Activated CD8-positive, alpha-beta memory T cell treated with anti-CD3 and anti-CD28 coated beads, Interleukin-2, amount 50 U/mL, for 24 hours (primary cell): ENCODE results near the gene RHEX.

ENCODE experiments used
- DNase-seq: peaks from one replicate; pipeline ENCODE4 v3.0.0-alpha.2; 2020; ENCODE audit errors: extremely low read depth

RHEX gene

DNA sequence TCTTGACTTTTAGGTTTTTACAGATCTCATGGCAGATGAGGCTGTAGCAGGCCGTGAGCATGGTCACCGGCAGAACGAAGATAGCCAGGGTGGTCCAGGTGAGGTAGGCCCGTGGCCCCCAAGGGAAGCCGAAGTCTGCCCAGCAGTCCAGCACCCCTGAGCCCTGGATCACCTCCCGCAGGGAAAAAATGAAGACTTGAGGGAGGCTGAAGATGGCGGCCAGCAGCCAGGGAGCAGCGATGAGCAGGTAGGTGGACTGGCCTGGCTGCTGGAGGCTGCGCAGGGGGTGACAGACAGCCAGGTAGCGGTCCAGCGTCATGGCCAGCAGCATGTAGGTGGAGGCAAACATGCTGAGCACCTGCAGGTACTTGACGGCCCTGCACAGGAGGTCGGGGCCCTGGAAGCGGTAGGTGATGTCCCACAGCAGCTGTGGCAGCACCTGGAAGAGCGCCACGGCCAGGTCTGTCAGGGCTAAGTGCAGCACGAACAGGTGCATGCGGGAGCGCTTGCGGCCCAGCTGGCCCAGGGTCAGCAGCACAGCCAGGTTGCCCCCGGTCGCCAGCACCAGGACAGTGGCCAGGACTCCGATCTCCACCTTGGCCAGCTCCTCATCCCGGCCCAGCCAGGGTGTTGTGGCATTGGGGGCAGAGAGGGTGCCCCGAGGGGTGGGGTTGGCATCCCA lies 63.4 kb downstream of the RHEX start:
- DNase-seq, result no peak

DNA sequence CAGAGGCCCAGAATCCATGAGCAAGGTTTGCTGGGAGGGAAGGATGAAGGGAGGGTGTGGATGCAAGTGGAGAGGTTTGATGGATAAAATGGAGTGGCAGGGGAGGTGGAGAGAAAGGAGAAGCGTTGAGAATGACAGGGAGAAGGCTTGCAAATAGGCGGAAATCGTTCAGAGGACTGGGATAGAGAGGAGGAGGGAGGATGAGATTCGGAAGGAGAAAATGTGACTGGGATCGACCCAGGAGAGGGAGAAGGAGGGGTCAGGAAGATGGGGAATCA lies 63.8 kb downstream of the RHEX start:
- DNase-seq, result no peak

DNA sequence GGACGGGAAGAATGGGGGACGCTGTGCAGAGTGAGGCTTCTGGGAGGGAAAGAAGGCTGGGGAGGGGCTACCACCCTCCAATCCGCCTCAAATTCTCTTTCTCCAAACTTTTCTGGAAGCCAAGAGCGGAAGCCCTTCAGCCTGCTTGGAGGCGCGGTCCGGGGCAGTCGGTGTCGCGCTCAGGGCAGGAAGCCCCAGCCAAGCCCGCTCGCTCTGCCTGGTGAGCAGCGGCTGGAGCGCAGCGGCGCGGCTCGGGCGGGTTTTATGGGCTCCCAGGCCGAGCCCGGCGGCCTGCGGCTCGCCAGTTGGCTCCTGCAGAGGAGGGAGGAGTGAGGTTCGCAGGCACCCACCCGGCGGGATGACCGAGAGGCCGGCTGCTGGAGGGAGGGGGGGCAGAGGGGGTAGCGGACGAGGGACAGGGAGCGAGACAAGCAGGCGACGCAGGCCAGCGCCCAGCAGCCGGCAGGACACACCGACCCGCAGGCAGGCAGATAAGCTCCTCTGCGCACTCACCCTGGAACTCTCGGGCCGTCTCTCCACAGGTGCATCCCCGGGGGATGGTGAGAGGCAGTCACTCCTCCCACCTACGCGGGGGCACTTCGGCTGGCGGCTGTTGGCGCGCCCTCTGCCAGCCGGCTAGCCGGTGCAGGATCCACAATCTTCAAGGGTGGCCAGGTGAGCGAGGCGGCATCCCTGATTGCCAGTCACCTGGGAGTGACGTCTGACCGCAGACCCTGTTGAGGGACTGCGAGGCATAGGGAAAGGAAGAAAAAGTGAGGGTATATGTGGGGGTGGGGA lies 64.4 kb downstream of the RHEX start, which contains the start of gene AVPR1B:
Gene AVPR1B, minus strand, starts transcription at position 238 of the 798 bp plus-strand sequence. CDS start 498 bp downstream, outside the sequence.
- DNase-seq, result no peak

DNA sequence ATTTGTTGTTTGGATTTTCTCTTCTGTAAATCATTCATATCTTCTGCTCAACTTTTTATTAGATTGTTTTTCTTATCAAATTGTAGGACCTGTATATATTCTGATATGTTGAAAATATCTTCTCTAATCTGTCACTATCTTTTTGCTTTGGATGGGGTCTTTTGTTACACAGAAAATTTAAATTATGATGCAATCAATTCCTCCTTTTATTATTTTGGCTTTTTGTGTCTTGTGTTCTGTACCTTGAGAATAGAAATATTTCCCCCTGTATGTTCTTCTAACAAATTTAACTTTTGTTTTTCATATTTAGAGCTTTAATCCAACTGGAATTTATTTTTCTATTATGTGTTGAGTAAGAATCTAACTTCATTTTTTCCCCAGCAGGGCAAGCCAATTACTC lies 67.4 kb downstream of the RHEX start:
- DNase-seq, result no peak

DNA sequence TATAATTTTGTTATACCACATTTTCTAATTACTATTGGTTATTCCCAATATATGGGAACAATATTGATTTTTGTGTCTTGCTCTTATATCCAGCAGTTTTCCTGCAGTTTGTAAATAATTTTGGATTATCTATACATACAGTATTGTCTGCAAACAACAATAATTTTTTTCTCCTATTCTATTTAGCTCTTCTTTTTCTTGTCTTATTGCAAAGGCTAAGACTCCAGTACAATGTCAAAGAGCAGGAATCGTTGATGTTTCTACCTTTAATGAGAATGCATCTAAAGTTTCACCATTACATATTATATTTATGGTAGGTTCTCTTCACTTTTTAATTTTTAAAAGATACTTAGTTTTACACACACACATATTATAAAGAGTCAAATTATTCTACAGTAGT lies 68.3 kb downstream of the RHEX start:
- no peak for DNase-seq

DNA sequence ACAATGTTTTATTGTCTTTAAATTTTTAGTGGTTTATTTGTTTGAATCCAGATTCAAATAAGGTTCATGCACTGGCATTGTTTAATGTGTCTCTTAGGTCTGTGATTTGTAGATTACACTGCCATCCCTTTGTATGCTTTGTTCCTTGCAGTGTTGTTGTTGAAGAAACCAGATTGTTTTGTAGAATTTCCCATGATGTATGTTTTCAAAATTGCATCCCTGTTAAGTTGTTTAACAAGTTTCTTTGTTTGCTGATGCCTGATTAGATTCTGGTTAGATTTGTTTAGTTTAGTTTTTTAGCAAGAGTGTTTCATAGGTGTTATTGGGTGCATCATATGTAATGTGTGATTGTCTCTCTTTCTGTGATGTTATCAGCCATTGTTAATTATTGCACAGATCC lies 69.7 kb downstream of the RHEX start:
- DNase-seq, result no peak

DNA sequence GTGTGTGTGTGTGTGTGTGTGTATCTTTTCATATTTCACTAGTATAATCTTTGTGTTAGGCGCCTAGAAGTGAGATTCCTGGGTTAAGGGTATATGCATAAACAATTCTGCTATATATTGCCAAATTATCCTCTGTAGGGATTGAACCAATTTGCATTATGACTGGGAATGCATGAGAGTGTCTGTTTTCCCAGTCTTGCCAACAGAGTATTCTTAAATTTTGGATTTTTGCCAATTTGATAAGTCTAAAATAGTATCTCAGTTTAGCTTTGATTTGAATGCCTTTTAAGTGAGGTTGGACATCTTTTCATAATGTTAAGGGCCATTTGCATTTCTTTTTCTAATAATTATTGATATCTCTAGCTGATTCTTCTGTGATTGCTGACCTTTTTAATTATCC lies 72.4 kb downstream of the RHEX start:
- no peak for DNase-seq

DNA sequence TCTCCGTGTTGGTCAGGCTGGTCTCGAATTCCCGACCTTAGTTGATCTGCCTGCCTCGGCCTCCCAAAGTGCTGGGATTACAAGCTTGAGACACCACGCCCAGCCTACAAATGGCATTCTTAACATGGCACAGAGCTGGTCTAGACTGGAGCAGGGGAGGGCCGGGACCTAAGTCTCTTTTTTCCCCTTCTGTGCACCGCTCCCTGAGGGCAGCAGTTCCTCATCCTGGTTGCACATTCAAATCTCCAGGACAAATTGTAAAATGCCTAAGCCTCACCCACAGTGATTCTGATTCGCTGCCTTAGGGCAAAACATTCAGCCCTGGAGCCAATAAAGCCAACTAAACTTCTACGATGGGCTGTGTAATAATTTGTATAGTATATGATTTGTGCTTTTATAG lies 74.4 kb downstream of the RHEX start:
- DNase-seq, result no peak

DNA sequence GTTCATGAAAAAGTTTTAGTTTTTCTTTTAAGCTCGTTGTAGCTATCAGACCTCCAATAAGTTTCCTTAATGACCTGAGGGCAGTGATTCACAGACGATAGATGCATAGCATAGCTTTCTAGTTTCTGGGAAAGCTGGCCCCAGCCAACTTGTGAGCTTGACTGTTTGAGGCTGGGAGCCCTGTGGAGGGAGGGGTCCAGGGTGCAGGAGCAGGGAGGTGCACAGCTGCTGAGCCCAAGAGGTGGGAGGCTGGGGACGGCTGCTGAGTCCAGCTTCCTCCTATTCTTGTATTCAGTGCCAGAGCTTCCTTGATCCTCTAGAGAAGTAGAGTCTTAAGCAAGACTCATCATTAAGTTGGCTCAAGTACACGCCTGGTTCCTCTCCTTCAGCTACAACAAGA lies 75.2 kb downstream of the RHEX start:
- no peak for DNase-seq

DNA sequence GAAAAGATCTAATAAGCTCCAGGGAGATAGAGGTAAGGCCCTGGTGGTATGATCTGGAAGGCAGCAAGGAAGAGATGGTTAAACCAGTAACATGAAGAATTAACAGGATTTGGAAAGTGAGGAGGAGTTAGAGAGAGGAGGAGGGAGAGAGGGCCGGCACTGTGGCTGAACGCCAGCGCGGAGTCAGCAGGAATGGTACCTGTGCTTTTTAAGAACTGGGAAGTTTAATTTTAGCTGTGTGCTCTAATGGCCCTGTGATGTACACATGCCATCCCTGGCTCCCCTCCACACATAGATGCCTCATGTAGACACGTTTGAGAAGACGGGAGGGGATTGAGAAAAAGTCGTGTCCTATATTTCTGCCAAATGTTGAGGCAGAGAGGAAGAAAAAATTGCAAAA lies 78.1 kb downstream of the RHEX start:
- no peak for DNase-seq

DNA sequence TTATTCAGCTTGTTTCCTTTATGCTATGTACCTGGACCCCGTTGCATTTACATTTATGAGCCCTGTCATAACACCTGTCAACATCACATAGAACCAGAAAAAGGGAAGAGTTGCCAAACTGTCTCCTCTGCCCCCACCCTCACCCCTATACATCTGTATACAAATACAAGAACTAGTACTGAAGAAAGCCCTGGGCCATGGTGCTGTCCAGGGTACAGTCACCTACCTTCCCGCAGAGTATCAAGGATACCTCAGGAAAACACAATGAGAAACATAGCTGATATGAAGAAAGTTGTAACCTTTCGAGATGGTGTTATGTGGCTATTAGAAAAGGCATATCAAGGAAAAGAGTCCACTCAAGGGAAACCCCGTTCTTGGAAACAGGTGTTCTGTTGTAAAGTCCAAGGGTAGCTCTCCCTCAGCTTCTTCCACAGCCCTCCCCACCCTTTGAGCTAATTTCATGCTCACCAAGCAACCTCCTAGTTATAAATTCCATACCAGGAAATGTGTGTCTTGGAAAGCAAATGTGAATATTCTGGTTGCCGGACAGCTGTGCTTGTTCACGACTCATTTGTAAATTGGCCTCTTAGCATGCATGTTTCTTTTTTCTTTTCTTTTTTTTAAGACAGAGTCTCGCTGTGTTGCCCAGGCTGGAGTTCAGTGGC lies 80.9 kb downstream of the RHEX start:
- DNase-seq, result no peak

DNA sequence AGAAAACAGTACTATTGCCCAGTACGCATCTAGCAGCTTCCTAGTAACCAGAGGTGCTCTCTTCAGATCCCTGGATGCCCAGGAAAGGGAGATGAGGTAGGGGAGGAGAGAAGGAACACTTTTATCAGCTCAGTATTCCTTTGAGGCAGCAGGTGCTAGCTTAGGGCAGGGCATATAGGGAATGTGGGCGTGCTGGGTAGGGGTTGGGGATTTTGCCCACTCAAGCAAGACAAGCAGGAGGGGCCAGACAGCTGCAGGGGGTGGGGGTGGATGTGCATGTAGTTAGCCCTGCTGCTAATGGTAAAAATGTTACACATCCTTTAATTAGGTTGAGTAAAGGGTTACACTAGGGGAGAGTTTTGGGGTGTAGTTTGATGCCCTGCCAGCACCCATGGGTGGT lies 82.3 kb downstream of the RHEX start:
- DNase-seq, result no peak

DNA sequence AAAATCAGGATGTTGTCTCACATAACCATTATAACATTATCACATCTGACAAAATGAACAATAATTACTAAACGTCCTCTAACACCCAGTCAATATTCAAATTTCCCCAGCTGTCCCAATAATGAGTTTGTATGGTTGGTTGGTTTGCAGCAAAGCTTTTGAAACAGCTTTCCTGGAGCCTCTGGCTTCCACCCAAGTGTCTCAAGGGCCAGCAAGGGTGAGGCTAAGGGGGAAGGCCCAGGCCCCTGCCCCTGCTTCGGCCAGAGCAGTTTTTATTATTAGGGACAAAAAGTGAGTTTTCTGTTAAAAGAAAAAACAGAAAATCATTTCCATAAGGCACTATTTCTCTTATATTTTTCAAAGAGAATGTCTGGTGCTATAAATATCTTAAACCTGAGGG lies 83.3 kb downstream of the RHEX start:
- DNase-seq, result no peak

DNA sequence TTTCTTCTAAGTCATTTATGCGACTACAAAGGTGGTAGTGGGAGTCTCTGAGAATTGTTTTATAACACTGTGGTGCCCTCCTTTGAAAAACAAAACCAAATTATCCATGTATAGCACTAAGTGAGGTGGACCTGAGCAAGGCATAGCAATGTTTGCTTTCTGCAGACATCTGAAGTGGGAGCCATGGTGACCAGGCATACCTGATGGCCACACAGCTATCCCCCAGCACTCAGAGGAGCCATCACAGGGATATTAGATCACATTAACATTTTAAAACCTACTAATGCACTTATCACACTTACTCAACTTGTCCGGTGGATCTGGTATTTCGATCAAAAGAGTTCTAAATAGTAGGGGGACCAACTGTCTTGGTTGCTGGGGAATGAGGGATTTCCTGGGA lies 89.0 kb downstream of the RHEX start:
- no peak for DNase-seq

DNA sequence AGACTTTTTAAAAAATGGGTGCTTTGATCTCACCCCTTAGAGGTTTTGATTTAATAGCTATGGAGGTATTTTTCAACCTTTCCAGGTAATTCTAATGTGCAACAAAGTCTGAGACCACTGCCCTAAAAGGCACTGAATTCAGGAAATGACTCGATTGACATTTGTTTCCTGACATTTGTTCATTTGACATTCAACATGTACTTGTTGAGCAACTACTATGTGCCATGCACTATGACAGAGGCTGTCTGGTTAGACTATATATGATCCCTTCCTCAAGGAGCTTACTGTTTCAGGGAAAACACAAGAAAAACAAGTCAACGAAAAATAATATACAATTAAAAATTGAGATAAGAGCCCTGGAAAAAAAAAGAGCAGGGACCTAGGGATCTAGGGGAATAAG lies 89.8 kb downstream of the RHEX start:
- no peak for DNase-seq

DNA sequence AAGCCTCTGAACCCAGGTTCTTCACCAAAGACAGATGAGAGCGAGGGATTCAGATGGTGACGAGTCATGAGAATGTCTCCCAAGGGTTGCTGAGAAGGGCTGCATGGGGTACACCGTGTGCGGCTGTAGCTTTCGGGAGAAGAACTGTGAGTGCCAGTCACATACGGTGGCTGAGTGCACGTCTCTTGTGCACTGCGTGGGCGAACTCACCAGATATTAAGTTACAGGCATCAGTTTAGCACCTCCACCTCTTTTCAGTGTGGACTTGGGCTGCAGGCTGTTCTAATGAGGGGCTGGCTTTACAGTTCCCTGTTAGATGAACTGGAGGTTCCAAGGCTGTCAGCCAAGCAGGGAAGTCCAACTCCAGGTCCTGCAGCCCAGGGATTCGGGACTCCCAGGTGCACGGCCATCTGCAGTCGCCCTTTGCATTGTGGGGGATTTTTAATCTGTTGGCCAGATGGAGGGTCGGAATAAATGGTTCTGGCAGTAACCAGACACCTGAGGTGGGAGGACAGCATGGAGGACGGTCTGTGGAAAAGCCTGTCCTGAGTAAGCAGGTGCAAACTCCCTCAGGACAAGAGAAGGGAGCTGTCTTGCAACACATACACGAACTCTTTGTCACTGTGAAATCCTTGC lies 90.7 kb downstream of the RHEX start:
- DNase-seq, result no peak

DNA sequence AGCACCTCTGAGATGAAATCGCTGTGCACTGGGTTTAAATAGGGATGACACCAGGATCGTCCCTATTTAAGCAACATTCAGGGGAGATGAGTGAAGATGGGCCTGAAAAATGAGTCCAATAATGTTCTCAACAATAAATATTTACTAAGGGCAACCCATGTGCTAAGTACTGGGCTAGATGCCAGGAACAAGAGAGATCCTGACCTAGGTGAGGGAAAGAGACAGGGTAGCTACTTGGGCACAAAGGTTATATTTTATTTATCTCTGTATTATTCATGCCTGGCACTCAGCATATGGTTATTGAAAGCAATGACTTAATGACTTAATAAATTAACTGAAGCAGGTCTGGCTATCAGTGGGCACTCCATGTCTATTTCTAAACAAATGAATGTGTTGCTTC lies 91.6 kb downstream of the RHEX start:
- no peak for DNase-seq

DNA sequence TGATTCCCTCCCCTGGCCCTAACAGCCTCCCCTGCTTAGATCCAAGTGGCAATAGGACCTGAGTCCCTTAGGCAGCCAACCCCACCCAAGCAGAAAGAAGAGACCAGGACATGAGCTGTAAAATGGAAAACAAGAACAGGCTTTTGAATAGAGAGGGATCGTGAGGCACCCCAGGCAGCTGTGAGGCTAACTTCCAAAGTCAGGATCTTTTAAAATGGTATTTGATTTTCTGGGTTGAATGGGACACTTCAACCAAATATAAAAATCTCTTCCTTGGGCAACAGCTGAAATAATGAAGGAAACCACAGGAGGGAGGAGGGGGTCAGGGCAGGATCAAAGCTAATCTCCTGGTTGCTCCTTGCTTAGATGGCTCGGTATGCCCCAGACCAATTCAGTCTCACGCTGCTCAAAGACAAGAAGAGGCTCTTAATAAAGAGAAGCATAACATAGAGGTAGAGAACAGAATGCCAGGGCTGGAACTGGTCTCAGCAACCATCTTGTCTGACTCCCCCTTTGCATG lies 92.9 kb downstream of the RHEX start:
- DNase-seq, result no peak
